Ramos (cell line): ENCODE results near the gene KDM1A.

Experiments
- in situ Hi-C: fragments of 300-500 bp; cut with MboI; formaldehyde crosslinking; loops from one replicate; pipeline ENCODE4 v1.14.3; 2022; ENCODE audit warnings: low sequenced_read_pairs; ENCODE audit not compliant: unreplicated experiment

Gene KDM1A

DNA sequence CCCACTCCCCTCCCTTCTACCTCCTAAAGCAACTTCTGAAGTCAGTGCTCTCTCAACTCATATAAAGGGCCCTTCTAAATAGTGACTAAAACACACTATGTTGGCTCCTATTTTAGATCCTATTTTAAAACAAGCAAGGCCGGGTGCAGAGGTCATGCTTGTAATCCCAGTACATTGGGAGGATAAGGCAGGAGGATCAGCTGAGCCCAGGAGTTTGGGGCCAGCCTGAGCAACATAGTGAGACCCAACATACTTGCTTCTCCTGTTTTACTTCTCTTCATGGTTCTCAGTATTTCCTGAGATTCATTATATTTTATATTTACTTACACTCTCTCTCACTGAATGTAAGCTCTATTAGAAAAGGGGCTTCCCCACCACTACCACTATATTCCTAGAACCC lies 106.9 kb downstream of the KDM1A start:
- in situ Hi-C loops = no loop called here

DNA sequence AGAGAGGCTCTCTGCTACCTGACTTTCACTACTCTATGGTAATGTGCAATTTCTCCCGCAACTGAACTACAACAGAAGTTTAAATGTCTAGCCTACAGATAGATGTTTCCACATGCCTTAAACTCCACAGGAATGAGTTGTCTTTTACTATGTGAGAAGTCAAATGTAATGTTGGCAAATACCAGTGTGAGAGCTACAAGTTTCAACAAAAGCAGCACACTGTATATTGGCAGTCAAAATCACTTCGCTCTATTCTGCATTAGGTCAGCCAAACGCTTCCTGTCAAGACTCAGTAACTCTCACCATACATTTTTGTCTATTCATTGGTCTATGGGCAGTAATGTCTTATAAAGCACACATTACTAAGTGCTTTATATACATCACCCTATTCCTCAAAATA lies 107.5 kb downstream of the KDM1A start:
- in situ Hi-C loops = no loop called here

DNA sequence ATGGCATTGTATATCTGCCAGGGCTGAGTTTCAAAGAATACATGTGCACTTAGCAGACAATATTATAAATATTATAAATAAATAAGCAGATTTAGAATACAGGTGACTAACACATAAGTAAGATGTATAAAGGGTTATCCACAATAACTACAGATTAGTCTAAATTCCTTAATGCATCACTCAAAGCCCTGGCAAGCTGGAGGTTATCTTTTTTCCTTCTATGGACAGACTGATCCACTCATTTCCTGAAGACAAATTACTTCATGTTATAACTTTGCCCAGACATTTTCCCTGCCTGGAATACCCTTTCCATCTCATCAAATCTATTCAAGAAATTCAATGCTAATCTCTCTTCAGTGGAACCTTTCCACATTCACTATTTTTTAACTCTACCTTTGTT lies 110.6 kb downstream of the KDM1A start:
- in situ Hi-C loops = no loop called here

DNA sequence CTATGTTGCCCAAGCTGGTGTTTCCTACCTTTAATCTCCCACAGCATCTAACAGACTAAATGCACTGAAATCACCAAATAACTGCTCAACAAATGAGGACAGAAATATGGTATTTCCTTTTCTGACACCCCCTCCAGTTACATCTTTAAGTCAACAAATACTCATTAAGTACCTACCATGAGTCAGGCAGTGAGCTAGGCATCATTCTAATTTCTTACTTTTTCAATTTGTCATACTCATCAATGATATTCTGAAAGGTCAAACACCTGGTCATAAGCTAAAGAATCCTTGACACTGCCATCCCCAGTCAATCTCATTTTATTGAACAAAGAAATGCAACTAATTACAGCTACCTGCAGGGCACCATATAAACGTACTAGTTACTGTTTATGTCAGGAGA lies 112.8 kb downstream of the KDM1A start:
- in situ Hi-C loops = no loop called here
